Mononuclear cell (primary cell): ENCODE results near the gene RUNX1. TPM values are rescaled to one million over a fixed set of nuclear protein-coding genes. Genes with fewer than 3 reads are reported as not detected.

Experiments used
- H3K27me3 ChIP-seq: 2 replicates; pipeline ENCODE4 v1.6.0; 2011; ENCODE audit warnings: low read length, control low read depth; ENCODE audit not compliant: insufficient read depth
- H3K4me1 ChIP-seq: 2 replicates; pipeline ENCODE4 v1.5.1; 2011; ENCODE audit warnings: mild to moderate bottlenecking, low read length, control low read depth; ENCODE audit not compliant: insufficient read depth
- H3K4me3 ChIP-seq: 2 replicates; pipeline ENCODE4 v1.5.1; 2011; ENCODE audit warnings: mild to moderate bottlenecking, low read length, moderate library complexity
- H3K9me3 ChIP-seq: 2 replicates; pipeline ENCODE4 v1.5.1; 2011; ENCODE audit warnings: low read depth, mild to moderate bottlenecking, control low read depth, low read length
- total RNA-seq: library from RNA; depleted of rRNA; stranded (reverse); fragments of >200 nt; gene quantifications from one replicate; pipeline ENCODE4 v1.2.3, GENCODE V29; 2012

The RUNX1 gene
- total RNA-seq, 1 donor = 51.2 TPM

- no peaks in the 10 kb centered on the region for H3K9me3 ChIP-seq
- H3K27me3 ChIP-seq = peaks cover 2% of the 10 kb centered on the region
- H3K4me3 ChIP-seq = no peak overlapping the region
- no peaks in the 10 kb centered on the region for H3K4me1 ChIP-seq
Measured at GRCh38 chr21:34765619-34766018, 283.5 kb downstream of the RUNX1 start.

- Histone ChIP-seq H3K4me1 (no peaks in the 10 kb centered on the region), H3K4me3 (no peak overlapping the region), H3K9me3 (no peaks in the 10 kb centered on the region), H3K27me3 (peaks cover 2% of the 10 kb centered on the region)
Measured at GRCh38 chr21:34764715-34765284, 284.3 kb downstream of the RUNX1 start.

- H3K27me3 ChIP-seq = no peaks in the 10 kb centered on the region
- no peaks in the 10 kb centered on the region for H3K9me3 ChIP-seq
- no peaks in the 10 kb centered on the region for H3K4me1 ChIP-seq
- no peak overlapping the region for H3K4me3 ChIP-seq
Measured at GRCh38 chr21:34762786-34763185, 286.3 kb downstream of the RUNX1 start.

DNA sequence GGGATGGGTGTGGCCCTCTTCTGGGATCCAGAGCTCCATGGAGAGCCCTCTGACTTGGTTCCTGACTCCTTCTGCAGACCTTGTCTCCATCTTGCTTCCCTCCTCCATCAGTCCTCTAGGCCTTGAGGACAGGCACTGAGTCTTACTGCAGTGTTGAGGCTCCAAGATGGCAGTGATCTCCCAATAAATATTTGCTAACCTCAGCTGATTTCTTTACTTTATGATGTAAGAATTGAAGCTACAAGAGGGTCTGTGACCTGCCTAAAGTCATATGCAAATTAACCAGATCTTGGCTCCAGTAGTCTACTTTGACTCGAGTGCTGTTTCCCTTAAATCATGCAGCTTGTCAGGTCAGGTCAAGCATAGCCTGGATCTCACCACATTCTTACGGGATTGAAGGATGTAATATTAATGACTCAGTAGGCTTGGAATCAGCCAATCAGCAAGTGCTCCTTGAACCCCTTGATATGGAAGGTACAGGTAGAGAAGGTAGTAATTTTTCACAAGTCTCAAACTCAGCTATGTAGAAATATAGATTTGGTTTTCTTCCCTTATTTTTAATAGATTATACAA lies 287.3 kb downstream of the RUNX1 start:
- H3K4me3 ChIP-seq = no peak overlapping the region
- no peaks in the 10 kb centered on the region for H3K9me3 ChIP-seq
- H3K4me1 ChIP-seq = no peaks in the 10 kb centered on the region
- H3K27me3 ChIP-seq = no peaks in the 10 kb centered on the region

DNA sequence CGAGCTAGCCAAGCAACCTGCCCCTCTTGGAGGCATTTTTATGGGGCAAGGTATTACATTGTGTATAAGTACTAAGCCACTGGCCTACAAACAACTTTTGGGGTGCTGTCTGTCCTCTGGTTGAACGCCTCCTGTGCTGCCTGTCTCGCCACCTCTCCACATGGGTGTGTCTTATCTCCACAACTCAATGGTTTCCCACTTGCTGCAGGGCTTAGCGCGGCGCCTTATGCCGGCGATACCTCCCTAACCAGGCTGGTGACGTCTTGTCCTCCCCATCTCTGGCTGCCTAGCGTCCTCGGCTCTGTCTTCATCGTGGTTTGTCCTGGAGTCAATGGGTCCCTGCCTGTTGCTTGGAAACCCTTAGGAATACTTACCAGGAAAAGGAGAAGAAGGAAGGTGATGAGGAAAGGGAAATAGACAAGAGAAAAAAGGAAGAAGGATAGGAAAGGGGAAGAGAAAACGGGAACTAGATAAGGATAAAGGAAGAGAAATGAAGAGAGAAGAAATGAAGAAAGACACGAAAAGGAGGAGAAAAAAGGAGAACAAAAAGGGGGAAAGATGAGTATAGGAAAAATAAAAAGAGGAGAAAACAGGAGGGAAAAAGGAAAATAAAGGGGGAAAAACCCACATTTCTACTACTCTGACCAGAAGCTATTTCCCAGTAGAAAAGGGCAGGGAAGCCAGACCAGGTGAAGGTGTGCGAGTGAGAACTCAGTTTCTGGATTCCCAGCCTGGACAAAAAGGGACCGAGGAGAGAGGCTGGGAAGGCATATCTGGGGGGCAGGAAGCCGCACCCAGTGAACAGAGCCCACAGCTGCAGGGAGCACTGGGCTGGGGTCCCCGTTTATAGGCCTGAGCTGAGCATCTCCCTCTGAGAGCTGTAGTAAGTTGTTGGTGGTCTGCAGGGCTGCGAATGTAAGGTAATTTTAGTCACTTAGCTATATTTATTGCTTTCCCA lies 294.1 kb downstream of the RUNX1 start:
- H3K27me3 ChIP-seq = peaks cover 4% of the 10 kb centered on the region
- H3K4me3 ChIP-seq = no peak overlapping the region
- no peaks in the 10 kb centered on the region for H3K9me3 ChIP-seq
- H3K4me1 ChIP-seq = no peaks in the 10 kb centered on the region

DNA sequence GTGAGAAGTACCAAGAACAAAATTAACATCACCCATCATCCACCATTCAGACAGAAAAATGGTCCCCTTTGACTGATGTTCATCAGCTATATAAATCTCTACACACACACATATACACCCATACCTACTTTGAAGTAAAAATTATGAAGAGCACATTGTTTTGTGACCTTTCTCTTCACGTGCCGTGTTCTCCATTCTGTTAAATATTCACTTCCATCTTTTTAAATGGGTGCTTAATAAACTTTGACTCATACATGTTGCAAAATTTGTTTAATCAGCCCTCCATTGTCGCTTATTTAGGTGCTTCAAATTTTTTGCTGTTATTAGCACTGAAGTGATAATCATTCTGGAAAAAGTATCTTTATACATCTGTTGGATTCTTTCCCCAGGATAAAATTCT lies 300.2 kb downstream of the RUNX1 start:
- no peaks in the 10 kb centered on the region for H3K27me3 ChIP-seq
- H3K4me3 ChIP-seq = no peak overlapping the region

DNA sequence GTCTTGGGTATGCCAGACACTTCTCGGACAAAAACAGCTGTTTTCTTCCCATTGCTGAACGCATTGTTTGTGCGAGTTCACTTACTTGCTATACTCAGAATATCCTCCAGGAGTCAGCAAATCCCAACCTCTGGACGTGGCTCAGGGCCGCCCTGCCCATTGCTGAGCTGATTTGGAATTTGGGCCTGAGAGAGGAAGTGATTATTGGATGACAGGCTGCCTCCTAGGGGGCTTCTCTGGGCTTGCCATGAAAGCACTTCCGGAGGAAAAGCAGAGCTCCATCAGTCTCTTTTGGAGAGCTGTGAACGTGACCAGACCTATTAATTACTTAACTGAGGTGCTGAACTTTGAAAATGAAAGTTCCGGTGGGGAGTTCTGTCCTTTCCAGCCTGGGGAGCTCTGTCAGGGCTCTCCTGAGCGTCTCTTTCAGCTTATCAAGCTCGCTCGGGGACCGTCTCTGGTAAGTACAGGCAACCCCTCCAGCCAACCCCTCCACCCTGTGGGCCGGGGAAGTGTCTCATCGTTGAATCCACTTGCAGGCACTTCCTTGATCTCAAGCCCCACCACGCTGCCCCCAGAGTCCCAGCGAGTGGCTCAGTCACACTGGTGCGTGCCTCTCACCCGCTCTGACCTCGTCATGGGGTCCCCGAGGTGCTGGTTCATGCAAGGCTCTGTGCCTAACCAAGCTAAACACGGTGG lies 303.4 kb downstream of the RUNX1 start:
- Histone ChIP-seq H3K4me1 (peaks cover 7% of the 10 kb centered on the region), H3K9me3 (no peaks in the 10 kb centered on the region), H3K27me3 (no peaks in the 10 kb centered on the region), H3K4me3 (no peak overlapping the region)

More for the DNA sequence above, 300.2 kb downstream of the RUNX1 start:
- Histone ChIP-seq H3K4me1 (peaks cover 7% of the 10 kb centered on the region), H3K9me3 (no peaks in the 10 kb centered on the region)

GRCh38 chr21:34744801-34745200 lies 304.3 kb downstream of the RUNX1 start:
- Histone ChIP-seq H3K4me1 (peaks cover 7% of the 10 kb centered on the region), H3K4me3 (no peak overlapping the region), H3K27me3 (no peaks in the 10 kb centered on the region), H3K9me3 (no peaks in the 10 kb centered on the region)

DNA sequence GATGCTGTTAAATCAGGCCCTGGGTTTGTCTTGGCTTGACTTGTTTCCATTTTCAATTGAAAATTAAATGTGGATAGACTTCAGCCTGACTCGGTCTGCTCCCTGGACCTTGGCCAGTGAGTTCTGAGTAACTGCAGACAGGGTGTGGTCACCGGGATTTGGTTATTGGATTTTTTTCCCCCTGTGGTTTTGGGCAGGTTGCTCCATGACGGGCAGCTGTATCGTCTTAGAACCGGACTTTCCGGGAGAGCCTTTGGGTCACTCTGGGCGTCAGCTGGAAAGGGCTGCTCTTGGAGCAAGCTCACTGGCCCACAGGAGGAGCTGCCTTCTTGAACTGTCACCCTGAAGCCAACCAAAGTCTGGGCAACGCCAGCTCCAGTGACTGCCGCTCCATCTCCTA lies 305.3 kb downstream of the RUNX1 start:
- Histone ChIP-seq H3K4me1 (peaks cover 7% of the 10 kb centered on the region), H3K9me3 (no peaks in the 10 kb centered on the region), H3K4me3 (no peak overlapping the region), H3K27me3 (no peaks in the 10 kb centered on the region)

DNA sequence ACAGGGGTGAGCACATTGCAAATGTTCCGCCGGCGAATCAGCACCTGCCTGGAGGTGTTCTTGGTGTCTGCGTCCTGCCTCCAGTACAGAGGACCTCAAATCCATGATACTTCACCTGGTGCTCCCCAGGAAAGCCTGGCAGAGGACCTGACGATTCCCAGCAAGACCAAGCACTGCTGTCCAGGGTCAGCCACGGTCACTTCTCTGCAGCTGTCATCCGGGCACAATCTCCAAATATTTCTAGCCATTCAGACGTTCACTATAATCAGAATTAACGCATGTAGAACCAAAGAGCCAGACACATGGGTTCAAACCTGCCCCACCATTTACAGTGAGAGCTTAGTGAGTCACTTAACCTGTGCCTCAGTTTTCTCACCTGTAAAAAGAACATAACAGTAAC lies 305.8 kb downstream of the RUNX1 start:
- Histone ChIP-seq H3K27me3 (no peaks in the 10 kb centered on the region), H3K4me1 (peaks cover 7% of the 10 kb centered on the region), H3K4me3 (no peak overlapping the region), H3K9me3 (no peaks in the 10 kb centered on the region)

- H3K4me3 ChIP-seq = no peak overlapping the region
- H3K27me3 ChIP-seq = no peaks in the 10 kb centered on the region
- H3K9me3 ChIP-seq = no peaks in the 10 kb centered on the region
- H3K4me1 ChIP-seq = no peaks in the 10 kb centered on the region
Measured at GRCh38 chr21:34740198-34740597, 308.9 kb downstream of the RUNX1 start.
